ENCODE data around the gene SLC44A5.

Gene SLC44A5

GRCh38 chr1:75588779-75589475, 22.0 kb downstream of the SLC44A5 start:
- DNase-seq: no peak

GRCh38 chr1:75587692-75588091, 23.2 kb downstream of the SLC44A5 start:
- no peak for DNase-seq

GRCh38 chr1:75583282-75583681, 27.6 kb downstream of the SLC44A5 start:
- DNase-seq: no peak

GRCh38 chr1:75582725-75583261, 28.1 kb downstream of the SLC44A5 start:
- no peak for DNase-seq

- DNase-seq: no peak
These were observed 31.9 kb downstream of the SLC44A5 start for GRCh38 chr1:75579046-75579445.

- no peak for DNase-seq
These were observed 35.1 kb downstream of the SLC44A5 start for GRCh38 chr1:75575837-75576236.

GRCh38 chr1:75567191-75567590, 43.7 kb downstream of the SLC44A5 start:
- no peak for DNase-seq

- DNase-seq: no peak
These were observed 51.1 kb downstream of the SLC44A5 start for GRCh38 chr1:75559800-75560199.

- DNase-seq: no peak
These were observed 51.8 kb downstream of the SLC44A5 start for GRCh38 chr1:75559136-75559535.

- DNase-seq: no peak
These were observed 56.0 kb downstream of the SLC44A5 start for GRCh38 chr1:75554870-75555269.

- no peak for DNase-seq
These were observed 56.7 kb downstream of the SLC44A5 start for GRCh38 chr1:75554181-75554580.

- no peak for DNase-seq
These were observed 60.4 kb downstream of the SLC44A5 start for GRCh38 chr1:75550559-75550958.

- DNase-seq: no peak
These were observed 62.0 kb downstream of the SLC44A5 start for GRCh38 chr1:75548721-75549480.

GRCh38 chr1:75543705-75544104, 67.2 kb downstream of the SLC44A5 start:
- no peak for DNase-seq

- no peak for DNase-seq
These were observed 67.9 kb downstream of the SLC44A5 start for GRCh38 chr1:75542818-75543570.

- DNase-seq: no peak
These were observed 71.4 kb downstream of the SLC44A5 start for GRCh38 chr1:75539230-75540116.

GRCh38 chr1:75533085-75533484, 77.8 kb downstream of the SLC44A5 start:
- DNase-seq: no peak

- no peak for DNase-seq
These were observed 79.3 kb downstream of the SLC44A5 start for GRCh38 chr1:75531570-75531969.

GRCh38 chr1:75529488-75529887, 81.4 kb downstream of the SLC44A5 start:
- no peak for DNase-seq

GRCh38 chr1:75528001-75528400, 82.9 kb downstream of the SLC44A5 start:
- no peak for DNase-seq

GRCh38 chr1:75522389-75522788, 88.5 kb downstream of the SLC44A5 start:
- no peak for DNase-seq

- DNase-seq: no peak
These were observed 89.3 kb downstream of the SLC44A5 start for GRCh38 chr1:75521658-75522057.
